ENCODE measurements around the gene DHX29.

DHX29 gene

DNA sequence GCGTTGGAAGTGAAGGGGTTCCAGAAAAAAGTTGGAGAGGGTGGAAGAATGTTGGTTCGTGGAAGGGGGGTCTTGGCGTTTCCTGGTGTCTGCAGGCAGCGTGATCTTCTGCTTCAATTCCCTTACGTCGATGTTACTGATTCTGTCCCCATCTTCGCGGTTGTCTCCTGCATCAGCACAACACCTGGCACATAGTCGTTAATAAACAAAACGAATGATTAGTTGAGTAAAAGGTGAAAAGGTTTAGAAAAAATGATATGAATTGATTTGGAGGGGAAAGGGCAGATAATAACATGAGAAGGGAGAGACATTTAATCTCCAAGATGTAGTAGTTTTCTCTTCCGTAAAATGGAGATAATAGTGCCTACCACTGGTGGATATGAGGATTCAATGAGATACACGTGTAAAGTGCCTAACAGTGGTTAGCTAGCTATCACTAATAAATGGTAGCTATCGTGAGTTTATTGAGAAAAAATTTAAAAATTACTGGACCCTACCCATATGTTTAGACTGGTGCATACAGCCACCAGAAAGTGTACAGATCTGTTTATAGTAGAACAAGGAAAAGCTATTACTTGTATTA is 851 bp upstream of the DHX29 start:
- H3K27ac ChIP-seq (ENCODE audit: low read depth, low read length), result peak overlapping the region; percentile 93
- no peaks in the 10 kb centered on the region for H3K36me3 ChIP-seq (ENCODE audit: insufficient read depth, low read length)
- H3K4me1 ChIP-seq (ENCODE audit: insufficient read depth, low read length), result peaks cover 44% of the 10 kb centered on the region
- peak overlapping the region; percentile 82 to 95 for H3K4me3 ChIP-seq (ENCODE audit: low read depth in 1 of 2, low read length in 2 of 2)
- H3K9me3 ChIP-seq (ENCODE audit: low read length), result no peaks in the 10 kb centered on the region
- H3K9ac ChIP-seq (ENCODE audit: low read length), result peak overlapping the region; percentile 77
- H3K27me3 ChIP-seq (ENCODE audit: control insufficient read depth in 1 of 2, insufficient read depth in 2 of 2, low read length in 2 of 2), result no peaks in the 10 kb centered on the region

DNA sequence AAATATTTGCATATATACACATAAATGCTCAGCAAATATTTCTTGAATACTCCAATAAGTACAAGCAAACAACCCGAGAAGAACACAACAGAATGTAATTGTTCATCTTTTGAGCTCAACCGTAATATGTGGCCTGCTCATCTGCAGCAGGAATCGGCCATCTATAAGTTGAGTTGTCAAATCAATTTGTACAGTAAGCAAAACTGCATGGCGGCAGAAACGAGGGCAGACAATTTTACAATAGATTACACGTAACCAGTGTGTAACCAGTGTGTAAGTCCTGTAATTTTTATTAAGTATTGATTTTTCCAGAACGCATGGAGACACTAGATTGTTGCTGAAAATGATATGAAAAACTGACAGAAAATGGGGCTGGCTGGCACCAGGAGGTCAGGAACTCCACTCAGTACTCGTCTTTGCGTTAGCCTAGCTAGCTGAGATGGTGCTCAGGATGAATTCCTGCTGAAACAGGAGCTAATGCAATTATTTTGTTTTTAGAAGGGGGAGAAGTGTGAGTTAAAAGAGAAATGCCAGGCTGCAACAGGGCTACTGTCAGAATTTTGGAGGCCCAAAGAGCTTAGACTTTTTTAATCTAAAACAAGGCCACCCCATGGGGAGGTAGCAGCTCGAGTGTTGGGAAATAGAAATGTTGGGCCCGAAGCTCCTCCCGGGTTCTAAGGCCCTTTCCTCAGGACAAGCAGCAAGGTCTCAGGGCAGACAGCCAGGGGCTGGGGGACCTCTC is 682 bp downstream of the DHX29 start:
- H3K36me3 ChIP-seq (ENCODE audit: insufficient read depth, low read length), result no peaks in the 10 kb centered on the region
- no peaks in the 10 kb centered on the region for H3K9me3 ChIP-seq (ENCODE audit: low read length)
- peaks cover 44% of the 10 kb centered on the region for H3K4me1 ChIP-seq (ENCODE audit: insufficient read depth, low read length)
- H3K4me3 ChIP-seq (ENCODE audit: low read depth in 1 of 2, low read length in 2 of 2), result peak overlapping the region; percentile 82 to 95
- H3K9ac ChIP-seq (ENCODE audit: low read length), result peak overlapping the region; percentile 77
- H3K27me3 ChIP-seq (ENCODE audit: control insufficient read depth in 1 of 2, insufficient read depth in 2 of 2, low read length in 2 of 2), result no peaks in the 10 kb centered on the region
- peak overlapping the region; percentile 93 for H3K27ac ChIP-seq (ENCODE audit: low read depth, low read length)

DNA sequence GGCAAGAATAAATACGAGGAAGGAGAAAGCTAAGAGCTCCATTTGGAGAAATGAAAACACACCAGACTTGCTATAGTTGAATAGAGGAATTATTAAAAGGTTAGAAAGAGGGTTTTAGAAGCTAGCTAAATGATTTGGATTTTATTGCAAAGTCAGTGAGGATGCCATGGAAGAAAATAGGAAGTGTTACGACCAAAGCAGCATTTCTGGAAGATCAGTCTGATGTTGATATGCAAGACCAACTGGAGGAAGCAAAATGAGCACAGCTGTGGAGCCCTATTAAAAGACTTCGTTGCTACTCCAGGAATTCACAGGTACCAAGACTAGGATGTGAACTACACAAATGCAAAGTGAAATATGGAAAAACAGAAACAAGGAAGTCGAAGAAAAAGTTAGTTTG is 2.1 kb downstream of the DHX29 start:
- H3K4me1 ChIP-seq (ENCODE audit: insufficient read depth, low read length), result peaks cover 38% of the 10 kb centered on the region
- H3K4me3 ChIP-seq (ENCODE audit: low read depth in 1 of 2, low read length in 2 of 2), result no peak overlapping the region
- no peaks in the 10 kb centered on the region for H3K9me3 ChIP-seq (ENCODE audit: low read length)
- H3K27ac ChIP-seq (ENCODE audit: low read depth, low read length), result no peak overlapping the region
- H3K36me3 ChIP-seq (ENCODE audit: insufficient read depth, low read length), result peaks cover 8% of the 10 kb centered on the region
- H3K9ac ChIP-seq (ENCODE audit: low read length), result no peak overlapping the region
- H3K27me3 ChIP-seq (ENCODE audit: control insufficient read depth in 1 of 2, insufficient read depth in 2 of 2, low read length in 2 of 2), result no peaks in the 10 kb centered on the region

DNA sequence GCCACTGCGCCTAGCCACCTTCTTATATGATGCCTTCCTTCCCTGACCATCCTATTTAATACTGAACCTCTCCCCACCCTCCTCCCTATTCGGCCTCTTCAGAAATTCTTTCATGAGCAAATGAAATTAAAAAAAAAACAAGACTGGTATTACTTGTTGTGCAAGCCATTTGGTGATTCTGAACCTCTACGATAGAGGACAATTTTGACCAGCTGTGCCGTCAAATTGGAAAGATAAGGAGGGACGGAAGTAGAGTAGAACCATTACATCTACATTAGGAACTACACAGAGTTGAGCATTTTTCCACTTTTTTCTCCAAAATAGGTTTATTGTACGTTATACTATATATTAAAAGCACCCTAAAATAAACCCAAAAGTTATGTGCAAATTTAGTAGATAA is 2.9 kb downstream of the DHX29 start:
- Histone ChIP-seq H3K4me1 (ENCODE audit: insufficient read depth, low read length) (peaks cover 30% of the 10 kb centered on the region), H3K4me3 (ENCODE audit: low read depth in 1 of 2, low read length in 2 of 2) (no peak overlapping the region)

DNA sequence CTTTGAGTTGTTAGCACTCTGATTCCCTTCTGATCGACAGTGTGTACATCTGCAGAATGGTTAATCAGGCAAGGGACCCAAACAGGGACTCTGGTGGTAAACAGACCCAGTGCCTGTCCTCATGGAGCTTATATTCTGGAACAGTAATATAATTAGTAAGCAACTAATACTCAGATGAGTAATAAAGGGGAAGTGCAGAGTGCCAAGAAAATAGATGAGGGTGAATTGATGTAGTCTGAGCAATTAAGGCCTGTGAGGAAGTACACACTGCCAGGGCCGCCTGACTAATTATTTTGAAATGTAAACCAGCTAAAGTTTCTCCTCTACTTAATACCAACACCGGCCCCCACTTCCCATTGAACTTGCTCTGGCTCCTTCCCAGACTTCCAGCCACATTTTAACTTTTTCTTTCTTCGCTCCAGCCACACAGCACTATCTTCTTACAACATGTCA is 4.2 kb downstream of the DHX29 start:
- Histone ChIP-seq H3K4me3 (ENCODE audit: low read depth in 1 of 2, low read length in 2 of 2) (no peak overlapping the region), H3K27me3 (ENCODE audit: control insufficient read depth in 1 of 2, insufficient read depth in 2 of 2, low read length in 2 of 2) (no peaks in the 10 kb centered on the region), H3K27ac (ENCODE audit: low read depth, low read length) (no peak overlapping the region), H3K36me3 (ENCODE audit: insufficient read depth, low read length) (peaks cover 8% of the 10 kb centered on the region), H3K9me3 (ENCODE audit: low read length) (no peaks in the 10 kb centered on the region), H3K9ac (ENCODE audit: low read length) (no peak overlapping the region), H3K4me1 (ENCODE audit: insufficient read depth, low read length) (peaks cover 19% of the 10 kb centered on the region)

More for the DNA sequence above, 2.9 kb downstream of the DHX29 start:
- H3K36me3 ChIP-seq (ENCODE audit: insufficient read depth, low read length), result peaks cover 8% of the 10 kb centered on the region
- no peaks in the 10 kb centered on the region for H3K27me3 ChIP-seq (ENCODE audit: control insufficient read depth in 1 of 2, insufficient read depth in 2 of 2, low read length in 2 of 2)
- H3K9ac ChIP-seq (ENCODE audit: low read length), result no peak overlapping the region
- no peak overlapping the region for H3K27ac ChIP-seq (ENCODE audit: low read depth, low read length)
- no peaks in the 10 kb centered on the region for H3K9me3 ChIP-seq (ENCODE audit: low read length)

DNA sequence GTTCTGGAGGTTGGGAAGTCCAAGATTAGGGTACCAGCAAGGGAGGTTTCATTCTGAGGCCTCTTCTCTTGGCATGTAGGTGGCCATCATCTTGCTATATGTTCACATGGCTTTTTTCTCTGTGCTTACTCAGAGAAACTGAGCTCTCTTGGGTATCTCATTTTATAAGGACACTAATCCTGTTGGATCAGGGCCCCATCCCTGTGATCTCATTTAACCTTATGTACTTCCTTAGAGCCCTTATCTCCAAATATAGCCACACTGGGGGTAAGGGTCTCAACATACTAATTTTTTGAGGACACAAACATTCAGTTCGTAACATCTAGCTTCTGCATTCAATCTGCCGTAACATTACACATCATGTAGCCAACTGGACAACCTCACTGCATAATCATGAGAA is 6.6 kb downstream of the DHX29 start:
- H3K27me3 ChIP-seq (ENCODE audit: control insufficient read depth in 1 of 2, insufficient read depth in 2 of 2, low read length in 2 of 2), result no peaks in the 10 kb centered on the region
- no peak overlapping the region for H3K4me3 ChIP-seq (ENCODE audit: low read depth in 1 of 2, low read length in 2 of 2)
- no peak overlapping the region for H3K9ac ChIP-seq (ENCODE audit: low read length)
- H3K9me3 ChIP-seq (ENCODE audit: low read length), result no peaks in the 10 kb centered on the region
- H3K36me3 ChIP-seq (ENCODE audit: insufficient read depth, low read length), result peaks cover 16% of the 10 kb centered on the region
- H3K4me1 ChIP-seq (ENCODE audit: insufficient read depth, low read length), result peaks cover 10% of the 10 kb centered on the region
- no peak overlapping the region for H3K27ac ChIP-seq (ENCODE audit: low read depth, low read length)

DNA sequence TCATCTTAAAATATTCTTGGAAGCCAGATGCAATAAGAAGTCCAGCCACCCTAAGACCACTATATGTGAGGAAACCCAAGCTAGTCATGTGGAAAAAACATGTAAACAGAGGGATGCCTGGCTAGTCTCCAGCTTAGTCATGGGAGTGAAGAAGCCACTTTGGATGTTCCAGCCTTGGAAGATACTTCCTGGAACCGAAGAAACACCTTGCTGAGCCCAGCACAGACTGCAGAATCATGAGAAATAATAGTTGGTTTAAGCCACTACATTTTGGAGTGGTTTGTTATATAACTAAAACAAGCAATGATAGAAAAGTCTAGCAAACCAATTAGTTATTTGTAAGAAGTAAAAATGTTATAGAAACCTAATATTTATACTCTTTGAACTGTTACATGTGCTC is 12.6 kb downstream of the DHX29 start:
- H3K9me3 ChIP-seq (ENCODE audit: low read length), result no peaks in the 10 kb centered on the region
- no peak overlapping the region for H3K4me3 ChIP-seq (ENCODE audit: low read depth in 1 of 2, low read length in 2 of 2)
- H3K9ac ChIP-seq (ENCODE audit: low read length), result no peak overlapping the region
- H3K27me3 ChIP-seq (ENCODE audit: control insufficient read depth in 1 of 2, insufficient read depth in 2 of 2, low read length in 2 of 2), result no peaks in the 10 kb centered on the region
- H3K36me3 ChIP-seq (ENCODE audit: insufficient read depth, low read length), result peaks cover 19% of the 10 kb centered on the region
- no peaks in the 10 kb centered on the region for H3K4me1 ChIP-seq (ENCODE audit: insufficient read depth, low read length)
- no peak overlapping the region for H3K27ac ChIP-seq (ENCODE audit: low read depth, low read length)

DNA sequence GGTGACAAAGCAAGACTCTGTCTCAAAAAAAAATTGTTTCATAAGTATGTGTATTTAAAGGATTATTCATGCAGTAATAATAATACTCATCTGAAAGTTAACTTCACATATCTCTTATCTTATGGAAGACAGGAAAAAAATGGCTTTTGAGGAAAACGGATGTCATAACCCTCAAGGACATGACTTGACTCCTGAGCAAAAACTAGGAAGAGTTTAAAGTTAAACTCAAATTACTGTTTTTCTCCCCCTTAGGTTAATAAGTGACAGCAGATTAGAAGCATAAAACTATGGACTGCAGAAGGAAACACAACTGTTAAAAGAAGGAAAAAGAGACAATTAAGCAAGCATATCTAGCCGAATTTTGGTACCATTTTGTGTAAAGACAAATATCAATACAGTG is 16.5 kb downstream of the DHX29 start:
- Histone ChIP-seq H3K36me3 (ENCODE audit: insufficient read depth, low read length) (peaks cover 33% of the 10 kb centered on the region), H3K4me1 (ENCODE audit: insufficient read depth, low read length) (no peaks in the 10 kb centered on the region)

DNA sequence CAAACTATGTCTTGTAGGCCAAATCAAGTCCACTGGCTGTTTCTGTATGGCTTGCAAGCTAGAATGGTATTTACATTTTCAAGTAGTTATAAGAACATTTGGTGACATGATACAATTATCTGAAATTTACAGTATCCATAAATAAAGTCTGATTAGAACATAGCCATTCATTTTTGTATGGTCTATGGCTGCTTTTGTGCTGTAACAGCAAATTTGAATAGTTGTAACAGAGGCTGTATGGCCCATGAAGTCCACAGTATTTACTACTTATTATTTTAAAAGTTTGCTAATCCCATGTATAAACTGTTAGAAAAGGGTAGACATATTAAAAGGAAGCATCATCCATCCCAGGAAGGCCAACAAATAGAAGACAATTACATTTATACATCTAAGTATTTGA is 17.7 kb downstream of the DHX29 start:
- Histone ChIP-seq H3K4me1 (ENCODE audit: insufficient read depth, low read length) (no peaks in the 10 kb centered on the region), H3K4me3 (ENCODE audit: low read depth in 1 of 2, low read length in 2 of 2) (no peak overlapping the region), H3K36me3 (ENCODE audit: insufficient read depth, low read length) (peaks cover 41% of the 10 kb centered on the region), H3K9ac (ENCODE audit: low read length) (no peak overlapping the region), H3K9me3 (ENCODE audit: low read length) (no peaks in the 10 kb centered on the region), H3K27me3 (ENCODE audit: control insufficient read depth in 1 of 2, insufficient read depth in 2 of 2, low read length in 2 of 2) (no peaks in the 10 kb centered on the region), H3K27ac (ENCODE audit: low read depth, low read length) (no peak overlapping the region)

More for the DNA sequence above, 16.5 kb downstream of the DHX29 start:
- H3K9ac ChIP-seq (ENCODE audit: low read length), result no peak overlapping the region
- no peaks in the 10 kb centered on the region for H3K9me3 ChIP-seq (ENCODE audit: low read length)
- H3K4me3 ChIP-seq (ENCODE audit: low read depth in 1 of 2, low read length in 2 of 2), result no peak overlapping the region
- no peaks in the 10 kb centered on the region for H3K27me3 ChIP-seq (ENCODE audit: control insufficient read depth in 1 of 2, insufficient read depth in 2 of 2, low read length in 2 of 2)
- no peak overlapping the region for H3K27ac ChIP-seq (ENCODE audit: low read depth, low read length)

DNA sequence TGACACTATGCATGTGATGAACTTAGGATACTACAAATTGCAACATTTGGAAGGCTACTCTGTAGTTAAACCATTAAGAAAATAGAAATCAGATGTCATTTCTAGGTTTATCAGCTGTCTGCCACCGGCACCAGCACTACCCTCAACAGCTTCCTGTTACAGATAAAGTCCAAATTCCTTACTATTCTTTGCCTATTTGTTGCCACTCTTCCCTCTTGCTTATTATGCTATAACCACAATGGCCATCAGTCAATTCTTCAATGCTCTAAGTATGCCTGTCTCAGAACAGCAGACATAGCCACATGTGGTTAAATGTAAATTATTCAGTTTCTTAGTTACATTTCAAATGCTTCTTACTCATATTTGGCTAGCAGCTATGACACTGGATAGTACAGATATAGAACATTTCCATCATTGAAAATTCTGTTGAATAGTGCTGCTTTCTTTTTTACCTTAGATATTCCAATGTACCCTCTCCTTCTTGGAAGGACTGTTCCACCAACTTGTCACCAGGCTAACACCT is 21.0 kb downstream of the DHX29 start:
- Histone ChIP-seq H3K9me3 (ENCODE audit: low read length) (no peaks in the 10 kb centered on the region), H3K27ac (ENCODE audit: low read depth, low read length) (no peak overlapping the region), H3K27me3 (ENCODE audit: control insufficient read depth in 1 of 2, insufficient read depth in 2 of 2, low read length in 2 of 2) (no peaks in the 10 kb centered on the region), H3K9ac (ENCODE audit: low read length) (no peak overlapping the region), H3K4me3 (ENCODE audit: low read depth in 1 of 2, low read length in 2 of 2) (no peak overlapping the region), H3K36me3 (ENCODE audit: insufficient read depth, low read length) (peaks cover 50% of the 10 kb centered on the region), H3K4me1 (ENCODE audit: insufficient read depth, low read length) (no peaks in the 10 kb centered on the region)

DNA sequence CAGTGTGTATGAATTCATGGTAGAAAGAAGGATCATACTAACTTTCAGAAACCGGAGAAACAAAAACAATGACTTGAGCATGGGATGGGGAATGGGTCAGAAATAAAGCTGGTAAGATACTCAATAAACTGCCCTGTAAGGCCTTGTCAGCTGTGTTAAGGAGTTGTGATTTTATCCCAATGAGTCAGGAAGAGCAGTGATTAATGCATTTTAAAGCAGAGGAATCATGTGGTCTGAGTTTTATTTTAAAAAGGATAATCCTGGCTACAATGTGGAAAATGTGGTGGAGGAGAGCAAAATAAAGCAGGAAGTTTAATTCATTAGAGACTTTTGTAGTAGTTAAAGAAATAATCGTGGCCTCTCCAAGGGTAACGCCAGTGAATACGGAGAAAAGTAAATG is 28.7 kb downstream of the DHX29 start:
- no peak overlapping the region for H3K27ac ChIP-seq (ENCODE audit: low read depth, low read length)
- no peaks in the 10 kb centered on the region for H3K4me1 ChIP-seq (ENCODE audit: insufficient read depth, low read length)
- peaks cover 72% of the 10 kb centered on the region for H3K36me3 ChIP-seq (ENCODE audit: insufficient read depth, low read length)
- no peaks in the 10 kb centered on the region for H3K27me3 ChIP-seq (ENCODE audit: control insufficient read depth in 1 of 2, insufficient read depth in 2 of 2, low read length in 2 of 2)
- H3K9ac ChIP-seq (ENCODE audit: low read length), result no peak overlapping the region
- no peaks in the 10 kb centered on the region for H3K9me3 ChIP-seq (ENCODE audit: low read length)
- H3K4me3 ChIP-seq (ENCODE audit: low read depth in 1 of 2, low read length in 2 of 2), result no peak overlapping the region
